GM12891 (cell line): Measurements from ENCODE around the gene NR2C2.

Experiments
- POLR2A ChIP-seq: IDR thresholded peaks from 2 replicates; pipeline ENCODE4 v1.6.1; 2011; ENCODE audit warnings: low read depth, low read length, control low read depth
- SPI1 ChIP-seq: IDR thresholded peaks from 2 replicates; pipeline ENCODE4 v1.6.1; 2011; ENCODE audit warnings: low read depth, low read length, control low read depth
- TAF1 ChIP-seq: IDR thresholded peaks from 2 replicates; pipeline ENCODE4 v1.6.1; 2011; ENCODE audit warnings: low read depth, low read length, control low read depth

- no peak for TF ChIP-seq SPI1
- TF ChIP-seq TAF1, result no peak
- no peak for TF ChIP-seq POLR2A
These were observed 127.1 kb downstream of the NR2C2 start for GRCh38 chr3:15074500-15074899.
